Measurements from ENCODE around the gene NAMPT.

The NAMPT gene

GRCh38 chr7:106205621-106206222 lies 79.1 kb downstream of the NAMPT start:
- H3K9ac ChIP-seq (ENCODE audit: low read length in 5 of 5): no peak overlapping the region
- H3K27me3 ChIP-seq (ENCODE audit: control insufficient read depth in 5 of 5, insufficient read depth in 4 of 5, low read length in 5 of 5): no peaks in the 10 kb centered on the region
- H3K27ac ChIP-seq (ENCODE audit: low read depth, low read length): no peak overlapping the region
- H3K4me1 ChIP-seq (ENCODE audit: control insufficient read depth in 5 of 5, insufficient read depth in 5 of 5, low read length in 5 of 5): peaks cover 0 to 11% (median 4%) of the 10 kb centered on the region in 5 donors
- H3K4me3 ChIP-seq (ENCODE audit: low read depth in 1 of 5, low read length in 5 of 5): no peak overlapping the region
- H3K36me3 ChIP-seq (ENCODE audit: control insufficient read depth in 5 of 5, insufficient read depth in 5 of 5, low read length in 5 of 5): no peaks in the 10 kb centered on the region
- H3K9me3 ChIP-seq (ENCODE audit: control insufficient read depth in 5 of 5, low read length in 5 of 5): no peaks in the 10 kb centered on the region

- no peak overlapping the region for H3K27ac ChIP-seq (ENCODE audit: low read depth, low read length)
- H3K27me3 ChIP-seq (ENCODE audit: control insufficient read depth in 5 of 5, insufficient read depth in 4 of 5, low read length in 5 of 5): no peaks in the 10 kb centered on the region
- no peaks in the 10 kb centered on the region for H3K9me3 ChIP-seq (ENCODE audit: control insufficient read depth in 5 of 5, low read length in 5 of 5)
- H3K36me3 ChIP-seq (ENCODE audit: control insufficient read depth in 5 of 5, insufficient read depth in 5 of 5, low read length in 5 of 5): no peaks in the 10 kb centered on the region
- no peak overlapping the region for H3K4me3 ChIP-seq (ENCODE audit: low read depth in 1 of 5, low read length in 5 of 5)
- H3K4me1 ChIP-seq (ENCODE audit: control insufficient read depth in 5 of 5, insufficient read depth in 5 of 5, low read length in 5 of 5): peaks cover 0 to 20% (median 5%) of the 10 kb centered on the region in 5 donors
- H3K9ac ChIP-seq (ENCODE audit: low read length in 5 of 5): no peak overlapping the region
Measured at GRCh38 chr7:106203473-106203872, 81.3 kb downstream of the NAMPT start.

- H3K4me1 ChIP-seq (ENCODE audit: control insufficient read depth in 5 of 5, insufficient read depth in 5 of 5, low read length in 5 of 5): peaks cover 0 to 20% (median 5%) of the 10 kb centered on the region in 5 donors
Measured at GRCh38 chr7:106201164-106201563, 83.6 kb downstream of the NAMPT start.

GRCh38 chr7:106199813-106200364 lies 84.9 kb downstream of the NAMPT start:
- Histone ChIP-seq H3K27me3 (ENCODE audit: control insufficient read depth in 5 of 5, insufficient read depth in 4 of 5, low read length in 5 of 5) (no peaks in the 10 kb centered on the region), H3K9me3 (ENCODE audit: control insufficient read depth in 5 of 5, low read length in 5 of 5) (no peaks in the 10 kb centered on the region), H3K9ac (ENCODE audit: low read length in 5 of 5) (peak overlapping the region in 1 of 5 donors; percentile 27), H3K36me3 (ENCODE audit: control insufficient read depth in 5 of 5, insufficient read depth in 5 of 5, low read length in 5 of 5) (no peaks in the 10 kb centered on the region), H3K4me1 (ENCODE audit: control insufficient read depth in 5 of 5, insufficient read depth in 5 of 5, low read length in 5 of 5) (peaks cover 0 to 20% (median 4%) of the 10 kb centered on the region in 5 donors), H3K27ac (ENCODE audit: low read depth, low read length) (no peak overlapping the region), H3K4me3 (ENCODE audit: low read depth in 1 of 5, low read length in 5 of 5) (no peak overlapping the region)

More at GRCh38 chr7:106201164-106201563, 83.6 kb downstream of the NAMPT start:
- Histone ChIP-seq H3K9ac (ENCODE audit: low read length in 5 of 5) (no peak overlapping the region), H3K4me3 (ENCODE audit: low read depth in 1 of 5, low read length in 5 of 5) (no peak overlapping the region), H3K36me3 (ENCODE audit: control insufficient read depth in 5 of 5, insufficient read depth in 5 of 5, low read length in 5 of 5) (no peaks in the 10 kb centered on the region), H3K27ac (ENCODE audit: low read depth, low read length) (no peak overlapping the region), H3K27me3 (ENCODE audit: control insufficient read depth in 5 of 5, insufficient read depth in 4 of 5, low read length in 5 of 5) (no peaks in the 10 kb centered on the region), H3K9me3 (ENCODE audit: control insufficient read depth in 5 of 5, low read length in 5 of 5) (no peaks in the 10 kb centered on the region)

- H3K4me1 ChIP-seq (ENCODE audit: control insufficient read depth in 5 of 5, insufficient read depth in 5 of 5, low read length in 5 of 5): peaks cover 1 to 20% (median 7%) of the 10 kb centered on the region in 5 donors
- no peak overlapping the region for H3K4me3 ChIP-seq (ENCODE audit: low read depth in 1 of 5, low read length in 5 of 5)
- no peaks in the 10 kb centered on the region for H3K36me3 ChIP-seq (ENCODE audit: control insufficient read depth in 5 of 5, insufficient read depth in 5 of 5, low read length in 5 of 5)
- no peak overlapping the region for H3K9ac ChIP-seq (ENCODE audit: low read length in 5 of 5)
- H3K9me3 ChIP-seq (ENCODE audit: control insufficient read depth in 5 of 5, low read length in 5 of 5): no peaks in the 10 kb centered on the region
- H3K27ac ChIP-seq (ENCODE audit: low read depth, low read length): peak overlapping the region; percentile 51
- no peaks in the 10 kb centered on the region for H3K27me3 ChIP-seq (ENCODE audit: control insufficient read depth in 5 of 5, insufficient read depth in 4 of 5, low read length in 5 of 5)
Measured at GRCh38 chr7:106199024-106199423, 85.8 kb downstream of the NAMPT start.

Measured in subcutaneous abdominal adipose tissue (tissue), 5 donors.